ES-I3 (cell line): ENCODE measurements around the gene POU6F2.
A peak's percentile ranks its signal among the peaks of the same experiment; 100 is the strongest.
"Not testable (repeated sequence)": the region's sequence is repeated elsewhere in the genome, so short reads cannot be mapped to it uniquely, and the experiment has no call there.

ENCODE experiments used
- H3K36me3 ChIP-seq: 2 replicates; pipeline ENCODE4 v1.6.1; 2013; ENCODE audit warnings: mild to moderate bottlenecking, low read length, control low read depth, moderate library complexity; ENCODE audit not compliant: insufficient read depth
- H3K4me1 ChIP-seq: 2 replicates; pipeline ENCODE4 v1.6.1; 2013; ENCODE audit warnings: mild to moderate bottlenecking, control low read depth, low read length; ENCODE audit not compliant: insufficient read depth
- H3K9ac ChIP-seq: 2 replicates; pipeline ENCODE4 v1.6.1; 2013; ENCODE audit warnings: low read depth, mild to moderate bottlenecking, low read length, moderate library complexity
- H3K9me3 ChIP-seq: 2 replicates; pipeline ENCODE4 v1.6.1; 2013; ENCODE audit warnings: mild to moderate bottlenecking, low read length, moderate library complexity; ENCODE audit not compliant: control insufficient read depth, insufficient read depth

Gene POU6F2

GRCh38 chr7:38953227-38953626, 24.5 kb upstream of the POU6F2 start:
- no peaks in the 10 kb centered on the region for H3K9me3 ChIP-seq
- H3K36me3 ChIP-seq: no peaks in the 10 kb centered on the region
- no peaks in the 10 kb centered on the region for H3K4me1 ChIP-seq
- H3K9ac ChIP-seq: no peak overlapping the region

DNA sequence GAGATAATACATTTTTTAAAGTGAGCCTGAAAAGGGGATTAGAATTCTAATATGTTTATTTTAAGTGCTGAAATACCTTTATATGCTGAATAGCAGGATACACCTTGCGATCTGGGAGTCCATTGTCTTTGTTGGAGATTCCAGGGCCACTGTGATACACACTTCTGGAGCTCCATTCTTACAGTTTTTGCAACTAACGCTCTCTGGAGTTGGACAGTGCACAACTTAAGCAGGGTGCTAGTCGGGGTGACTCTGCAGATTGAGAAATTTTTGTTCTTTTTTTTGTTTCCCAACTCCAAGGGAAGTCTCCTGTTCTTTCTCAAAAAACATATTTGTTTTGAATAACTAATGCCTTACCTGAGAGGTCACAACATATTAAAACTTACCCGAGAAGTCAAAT, 23.7 kb upstream of the POU6F2 start:
- Histone ChIP-seq H3K9ac (no peak overlapping the region), H3K4me1 (no peaks in the 10 kb centered on the region), H3K9me3 (no peaks in the 10 kb centered on the region), H3K36me3 (no peaks in the 10 kb centered on the region)

GRCh38 chr7:38955892-38956291, 21.8 kb upstream of the POU6F2 start:
- H3K9me3 ChIP-seq: no peaks in the 10 kb centered on the region
- H3K9ac ChIP-seq: no peak overlapping the region
- no peaks in the 10 kb centered on the region for H3K4me1 ChIP-seq
- H3K36me3 ChIP-seq: no peaks in the 10 kb centered on the region

GRCh38 chr7:38962028-38962427, 15.7 kb upstream of the POU6F2 start:
- Histone ChIP-seq H3K9ac (no peak overlapping the region), H3K36me3 (no peaks in the 10 kb centered on the region), H3K9me3 (no peaks in the 10 kb centered on the region), H3K4me1 (no peaks in the 10 kb centered on the region)

DNA sequence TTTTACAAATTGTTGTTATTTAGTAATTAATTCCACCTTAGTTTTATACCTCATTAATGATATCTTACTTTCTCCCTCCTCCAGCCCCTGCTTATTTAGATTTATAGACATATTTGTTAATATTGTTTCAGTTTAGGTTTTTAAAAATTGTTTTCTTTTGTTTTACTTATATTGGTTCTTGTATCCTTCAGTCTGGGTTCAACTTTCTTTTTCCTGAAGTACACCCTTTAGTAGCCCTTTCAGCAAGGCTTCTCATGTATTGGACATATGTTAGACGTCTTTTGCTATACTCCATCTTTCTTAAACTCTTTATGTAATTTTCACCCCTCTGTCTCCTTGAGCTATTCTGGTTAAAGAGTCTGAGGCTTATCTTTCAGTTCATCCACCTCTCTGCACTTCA, 12.8 kb upstream of the POU6F2 start:
- Histone ChIP-seq H3K9ac (no peak overlapping the region), H3K9me3 (no peaks in the 10 kb centered on the region), H3K4me1 (no peaks in the 10 kb centered on the region), H3K36me3 (no peaks in the 10 kb centered on the region)

GRCh38 chr7:38973760-38974159, 3.9 kb upstream of the POU6F2 start:
- H3K36me3 ChIP-seq: no peaks in the 10 kb centered on the region
- no peak overlapping the region for H3K9ac ChIP-seq
- H3K9me3 ChIP-seq: no peaks in the 10 kb centered on the region
- peaks cover 13% of the 10 kb centered on the region for H3K4me1 ChIP-seq

DNA sequence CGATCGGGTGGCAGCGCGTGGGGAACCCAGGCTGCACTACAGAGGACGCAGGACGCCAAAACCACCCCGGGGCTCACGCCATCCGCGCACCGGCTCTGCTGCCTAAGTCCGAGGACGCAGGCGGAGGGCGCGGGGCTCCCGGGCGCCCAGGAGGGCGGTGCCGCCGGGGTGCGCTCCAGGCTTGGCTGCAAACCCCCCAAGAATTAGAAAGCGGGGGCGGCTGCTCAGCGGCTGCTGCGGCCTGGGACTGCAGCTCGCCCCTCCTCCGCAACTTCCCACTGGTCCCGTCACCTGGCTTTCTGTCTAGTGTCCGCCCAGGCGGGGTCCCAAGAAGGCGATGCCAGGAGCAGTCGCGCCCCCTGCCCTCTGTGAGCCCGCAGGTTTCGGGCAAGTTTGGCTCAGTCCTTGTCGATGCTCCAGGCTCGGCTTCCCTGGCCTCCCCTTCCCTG, 1.7 kb upstream of the POU6F2 start:
- Histone ChIP-seq H3K9ac (peak overlapping the region; percentile 55; the same call in 1 of the 2 replicates), H3K36me3 (no peaks in the 10 kb centered on the region), H3K9me3 (no peaks in the 10 kb centered on the region), H3K4me1 (peaks cover 13% of the 10 kb centered on the region)

DNA sequence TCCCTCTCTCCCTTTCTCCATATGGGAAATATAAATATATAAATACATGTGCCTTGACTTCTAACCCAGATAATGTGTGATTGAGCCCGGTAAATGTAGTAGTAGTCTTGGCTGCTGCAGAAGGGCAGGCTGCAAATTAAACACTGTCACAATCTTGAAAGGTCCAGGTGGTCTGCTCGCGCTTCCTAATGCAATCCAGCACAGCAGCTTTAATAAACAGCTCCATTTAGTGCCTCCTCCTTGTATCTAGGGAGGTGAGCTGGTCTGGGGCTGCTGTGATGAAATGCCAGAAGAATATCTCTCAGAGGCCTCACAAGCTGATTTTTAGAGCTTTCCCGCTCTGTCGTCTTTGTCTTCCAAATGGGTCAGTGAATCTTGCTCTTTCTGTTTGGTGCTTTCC, 782 bp downstream of the POU6F2 start:
- H3K9me3 ChIP-seq: no peaks in the 10 kb centered on the region
- H3K9ac ChIP-seq: no peak overlapping the region; the same call in 1 of the 2 replicates
- no peaks in the 10 kb centered on the region for H3K36me3 ChIP-seq
- H3K4me1 ChIP-seq: peaks cover 13% of the 10 kb centered on the region

DNA sequence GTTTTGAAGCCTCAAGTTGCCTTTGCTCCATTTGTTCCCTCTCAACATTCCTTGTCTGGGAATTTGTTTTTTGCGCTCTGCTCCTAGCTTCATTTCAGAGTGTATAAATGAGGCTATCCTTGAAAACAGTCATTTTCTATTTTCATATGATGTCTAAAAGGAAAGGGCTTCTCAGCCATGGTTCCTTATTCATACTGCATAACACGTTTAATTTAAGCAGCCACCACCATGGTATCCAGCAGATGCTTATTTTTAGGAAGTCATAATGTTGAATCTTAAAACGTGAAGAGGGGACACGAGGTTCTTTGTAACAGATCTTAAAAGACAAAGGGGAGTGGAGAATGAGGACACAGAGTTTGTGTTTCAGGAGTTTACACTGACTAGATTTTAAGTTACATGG, 14.5 kb downstream of the POU6F2 start:
- H3K9me3 ChIP-seq: no peaks in the 10 kb centered on the region
- no peak overlapping the region for H3K9ac ChIP-seq
- no peaks in the 10 kb centered on the region for H3K36me3 ChIP-seq
- H3K4me1 ChIP-seq: no peaks in the 10 kb centered on the region

GRCh38 chr7:39001595-39001994, 23.9 kb downstream of the POU6F2 start:
- H3K4me1 ChIP-seq: no peaks in the 10 kb centered on the region
- no peaks in the 10 kb centered on the region for H3K9me3 ChIP-seq
- no peaks in the 10 kb centered on the region for H3K36me3 ChIP-seq
- H3K9ac ChIP-seq: no peak overlapping the region

DNA sequence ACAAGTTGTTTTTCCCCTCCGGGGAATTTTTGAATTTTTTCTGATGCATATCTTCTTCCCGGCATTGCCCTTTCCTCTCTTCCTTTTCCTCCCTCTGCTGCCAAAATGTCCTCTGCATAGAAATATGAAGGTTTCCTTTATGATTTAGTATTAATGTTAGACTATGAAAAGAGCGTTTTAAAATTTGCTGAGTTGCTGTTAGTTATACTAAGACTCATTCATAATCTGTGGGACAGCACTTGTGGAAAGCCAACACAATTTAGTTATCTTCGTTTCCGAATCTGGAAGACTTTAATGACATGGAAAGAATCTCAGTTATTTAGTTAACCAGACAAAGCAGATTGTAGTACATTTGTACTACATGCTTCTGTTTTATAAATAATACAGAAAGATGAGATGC, 25.0 kb downstream of the POU6F2 start:
- Histone ChIP-seq H3K9ac (no peak overlapping the region), H3K4me1 (no peaks in the 10 kb centered on the region), H3K36me3 (no peaks in the 10 kb centered on the region), H3K9me3 (no peaks in the 10 kb centered on the region)

DNA sequence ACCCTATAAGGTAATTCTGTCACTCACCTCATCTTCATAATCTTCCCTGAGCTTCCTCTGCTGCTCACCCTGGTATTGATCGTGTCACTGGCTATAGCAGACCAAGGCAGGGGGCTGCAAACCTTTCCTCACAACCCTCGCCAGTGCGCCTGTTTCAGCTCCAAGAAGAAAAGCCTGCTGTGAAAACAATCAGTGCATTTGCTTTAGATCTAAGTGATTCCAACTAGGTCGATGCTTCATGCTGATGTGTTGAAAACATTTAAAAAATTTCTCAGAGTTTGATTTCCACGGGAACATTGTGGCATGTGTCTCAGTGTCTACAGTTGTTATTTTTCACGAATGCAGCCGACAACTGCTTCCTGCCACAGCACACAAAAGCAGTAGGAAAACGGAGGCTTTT, 27.3 kb downstream of the POU6F2 start:
- no peaks in the 10 kb centered on the region for H3K4me1 ChIP-seq
- no peak overlapping the region for H3K9ac ChIP-seq
- no peaks in the 10 kb centered on the region for H3K9me3 ChIP-seq

DNA sequence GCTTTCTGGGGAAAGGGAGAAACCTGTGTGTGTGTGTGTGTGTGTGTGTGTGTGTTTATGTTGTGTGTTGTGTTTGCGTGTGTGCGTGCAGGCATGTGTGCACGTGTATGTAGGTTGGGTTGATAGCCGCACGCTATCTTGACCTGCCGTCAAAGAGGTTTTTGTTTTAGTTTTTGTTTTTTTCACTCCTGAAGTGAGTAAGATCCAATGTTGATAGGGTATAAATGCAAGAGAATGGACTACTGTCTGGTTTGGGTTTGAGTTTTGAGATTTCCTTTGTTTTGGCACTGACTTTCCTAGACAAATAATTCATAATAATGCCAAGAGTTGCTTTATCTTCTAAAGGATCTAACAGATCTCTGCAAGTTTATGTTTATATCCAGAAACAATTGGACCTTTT, 27.8 kb downstream of the POU6F2 start:
- H3K4me1 ChIP-seq: no peaks in the 10 kb centered on the region
- no peaks in the 10 kb centered on the region for H3K36me3 ChIP-seq
- no peak overlapping the region for H3K9ac ChIP-seq

More for the DNA sequence above, 27.3 kb downstream of the POU6F2 start:
- H3K36me3 ChIP-seq: no peaks in the 10 kb centered on the region

GRCh38 chr7:39013049-39013939, 35.6 kb downstream of the POU6F2 start:
- H3K36me3 ChIP-seq, H3K9me3 ChIP-seq, H3K4me1 ChIP-seq: not testable (repeated sequence)
- peak overlapping the region; percentile 46 for H3K9ac ChIP-seq

More for the DNA sequence above, 27.8 kb downstream of the POU6F2 start:
- no peaks in the 10 kb centered on the region for H3K9me3 ChIP-seq

GRCh38 chr7:39016609-39017008, 38.9 kb downstream of the POU6F2 start:
- Histone ChIP-seq H3K4me1 (no peaks in the 10 kb centered on the region; the same call in 1 of the 2 replicates), H3K9ac (no peak overlapping the region), H3K9me3 (no peaks in the 10 kb centered on the region), H3K36me3 (no peaks in the 10 kb centered on the region)
